Measurements from ENCODE around the gene CEP57L1.

DNA sequence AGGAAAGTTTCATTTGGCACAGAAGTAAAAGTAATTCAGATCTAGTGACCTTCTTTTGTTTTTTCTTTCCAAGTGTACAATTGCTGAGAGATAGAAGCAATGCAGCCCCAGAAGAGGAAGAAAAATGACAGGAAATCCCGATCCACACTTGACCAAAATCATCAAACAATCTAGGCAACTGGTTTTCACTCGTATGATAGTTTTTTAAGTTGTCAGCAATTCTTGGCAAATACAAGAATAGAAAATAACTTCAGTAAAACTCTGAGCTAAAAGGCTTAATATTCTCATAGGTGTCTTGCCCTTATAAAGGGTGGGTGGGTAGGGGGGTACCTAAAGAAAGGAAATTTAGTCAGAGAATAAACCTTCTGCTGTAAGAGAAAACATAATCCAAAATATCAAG, 36.7 kb upstream of the CEP57L1 start:
- TF ChIP-seq POLR2A (IDR thresholded peaks at IDR 0.05): no peak
- TF ChIP-seq, protein P1, sequence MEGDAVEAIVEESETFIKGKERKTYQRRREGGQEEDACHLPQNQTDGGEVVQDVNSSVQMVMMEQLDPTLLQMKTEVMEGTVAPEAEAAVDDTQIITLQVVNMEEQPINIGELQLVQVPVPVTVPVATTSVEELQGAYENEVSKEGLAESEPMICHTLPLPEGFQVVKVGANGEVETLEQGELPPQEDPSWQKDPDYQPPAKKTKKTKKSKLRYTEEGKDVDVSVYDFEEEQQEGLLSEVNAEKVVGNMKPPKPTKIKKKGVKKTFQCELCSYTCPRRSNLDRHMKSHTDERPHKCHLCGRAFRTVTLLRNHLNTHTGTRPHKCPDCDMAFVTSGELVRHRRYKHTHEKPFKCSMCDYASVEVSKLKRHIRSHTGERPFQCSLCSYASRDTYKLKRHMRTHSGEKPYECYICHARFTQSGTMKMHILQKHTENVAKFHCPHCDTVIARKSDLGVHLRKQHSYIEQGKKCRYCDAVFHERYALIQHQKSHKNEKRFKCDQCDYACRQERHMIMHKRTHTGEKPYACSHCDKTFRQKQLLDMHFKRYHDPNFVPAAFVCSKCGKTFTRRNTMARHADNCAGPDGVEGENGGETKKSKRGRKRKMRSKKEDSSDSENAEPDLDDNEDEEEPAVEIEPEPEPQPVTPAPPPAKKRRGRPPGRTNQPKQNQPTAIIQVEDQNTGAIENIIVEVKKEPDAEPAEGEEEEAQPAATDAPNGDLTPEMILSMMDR (IDR thresholded peaks at IDR 0.05): no peak
